ENCODE measurements around the gene LRRC52. TPM values are rescaled to one million over a fixed set of nuclear protein-coding genes. Genes with fewer than 3 reads are reported as not detected.
"Not testable (repeated sequence)": the region's sequence is repeated elsewhere in the genome, so short reads cannot be mapped to it uniquely, and the experiment has no call there.

The LRRC52 gene
- total RNA-seq, 1 donor from 2014 or later, result not detected

GRCh38 chr1:165580931-165581871, 37.4 kb downstream of the LRRC52 start:
- TF ChIP-seq CTCF (IDR thresholded peaks at IDR 0.05), result no peak
- H3K36me3 Mint-ChIP-seq (ENCODE audit: low read depth), result no peaks in the 10 kb centered on the region
- no peak for DNase-seq (ENCODE audit: low spot score)
- peaks cover 37% of the 10 kb centered on the region for H3K27me3 Mint-ChIP-seq (ENCODE audit: low read depth)
- no peak overlapping the region for H3K4me3 Mint-ChIP-seq (ENCODE audit: unreplicated experiment)
- peaks cover 4% of the 10 kb centered on the region for H3K4me1 Mint-ChIP-seq (ENCODE audit: low read depth)
- peak overlapping the region; percentile 33 for H3K27ac Mint-ChIP-seq (ENCODE audit: unreplicated experiment)
- no peaks in the 10 kb centered on the region for H3K9me3 Mint-ChIP-seq (ENCODE audit: low read depth)

- Mint-ChIP-seq H3K4me3 (ENCODE audit: unreplicated experiment) (no peak overlapping the region), H3K4me1 (ENCODE audit: low read depth) (peaks cover 4% of the 10 kb centered on the region), H3K9me3 (ENCODE audit: low read depth) (no peaks in the 10 kb centered on the region), H3K36me3 (ENCODE audit: low read depth) (no peaks in the 10 kb centered on the region), H3K27ac (ENCODE audit: unreplicated experiment) (no peak overlapping the region), H3K27me3 (ENCODE audit: low read depth) (peaks cover 35% of the 10 kb centered on the region)
- no peak for DNase-seq (ENCODE audit: low spot score)
- no peak for TF ChIP-seq CTCF (IDR thresholded peaks at IDR 0.05)
Observed at GRCh38 chr1:165581926-165582325, 38.1 kb downstream of the LRRC52 start.

GRCh38 chr1:165586398-165586797, 42.6 kb downstream of the LRRC52 start:
- TF ChIP-seq CTCF (IDR thresholded peaks at IDR 0.05), result no peak

GRCh38 chr1:165591391-165591790, 47.6 kb downstream of the LRRC52 start:
- not testable (repeated sequence) for H3K36me3 Mint-ChIP-seq (ENCODE audit: low read depth); DNase-seq (ENCODE audit: low spot score); H3K9me3 Mint-ChIP-seq (ENCODE audit: low read depth); H3K4me1 Mint-ChIP-seq (ENCODE audit: low read depth); H3K4me3 Mint-ChIP-seq (ENCODE audit: unreplicated experiment); H3K27ac Mint-ChIP-seq (ENCODE audit: unreplicated experiment)
- H3K27me3 Mint-ChIP-seq (ENCODE audit: low read depth), result peaks cover 64% of the 10 kb centered on the region

More at GRCh38 chr1:165586398-165586797, 42.6 kb downstream of the LRRC52 start:
- Mint-ChIP-seq H3K4me3 (ENCODE audit: unreplicated experiment) (no peak overlapping the region), H3K27me3 (ENCODE audit: low read depth) (peaks cover 57% of the 10 kb centered on the region), H3K27ac (ENCODE audit: unreplicated experiment) (no peak overlapping the region), H3K4me1 (ENCODE audit: low read depth) (no peaks in the 10 kb centered on the region), H3K36me3 (ENCODE audit: low read depth) (no peaks in the 10 kb centered on the region), H3K9me3 (ENCODE audit: low read depth) (no peaks in the 10 kb centered on the region)
- no peak for DNase-seq (ENCODE audit: low spot score)

GRCh38 chr1:165592945-165593823, 49.4 kb downstream of the LRRC52 start:
- no peak for DNase-seq (ENCODE audit: low spot score)
- Mint-ChIP-seq H3K9me3 (ENCODE audit: low read depth) (no peaks in the 10 kb centered on the region), H3K4me3 (ENCODE audit: unreplicated experiment) (no peak overlapping the region), H3K27me3 (ENCODE audit: low read depth) (peaks cover 51% of the 10 kb centered on the region), H3K4me1 (ENCODE audit: low read depth) (peaks cover 14% of the 10 kb centered on the region), H3K36me3 (ENCODE audit: low read depth) (no peaks in the 10 kb centered on the region), H3K27ac (ENCODE audit: unreplicated experiment) (no peak overlapping the region)
- TF ChIP-seq CTCF (IDR thresholded peaks at IDR 0.05), result peak; percentile 96
